ENCODE results near the gene LRP5.
A peak's percentile ranks its signal among the peaks of the same experiment; 100 is the strongest.

LRP5 gene

GRCh38 chr11:68374531-68374930 lies 62.1 kb downstream of the LRP5 start:
- H3K27ac ChIP-seq (ENCODE audit: low read depth, low read length) = no peak overlapping the region
- no peak overlapping the region for H3K4me3 ChIP-seq (ENCODE audit: low read length)
- H3K4me2 ChIP-seq (ENCODE audit: low read length) = peak overlapping the region; percentile 26; the same call in 1 of the 2 replicates
- H3K79me2 ChIP-seq (ENCODE audit: control insufficient read depth, low read length) = no peaks in the 10 kb centered on the region
- H4K20me1 ChIP-seq (ENCODE audit: control insufficient read depth, insufficient read depth, low read depth, low read length) = no peaks in the 10 kb centered on the region
- no peaks in the 10 kb centered on the region for H3K9me3 ChIP-seq (ENCODE audit: control insufficient read depth, insufficient read depth, low read length)
- peaks cover 3% of the 10 kb centered on the region for H3F3A ChIP-seq (ENCODE audit: control insufficient read depth, insufficient read depth)
- peaks cover 49% of the 10 kb centered on the region for H3K4me1 ChIP-seq (ENCODE audit: control insufficient read depth, low read length)
- H3K9me2 ChIP-seq (replicated peaks; ENCODE audit: control insufficient read depth, low read length) = no peaks in the 10 kb centered on the region
- no peaks in the 10 kb centered on the region for H3K27me3 ChIP-seq (ENCODE audit: control insufficient read depth, low read length)
- H3K36me3 ChIP-seq (ENCODE audit: control insufficient read depth, low read length) = no peaks in the 10 kb centered on the region
- TF ChIP-seq CTCF (IDR thresholded peaks at IDR 0.05; ENCODE audit: low read depth, low read length, poor library complexity, severe bottlenecking) = no peak
- TF ChIP-seq EZH2phosphoT487 (IDR thresholded peaks at IDR 0.05; ENCODE audit: borderline replicate concordance, low read length) = no peak

- Histone ChIP-seq H3K4me2 (ENCODE audit: low read length) (no peak overlapping the region), H3K9me3 (ENCODE audit: control insufficient read depth, insufficient read depth, low read length) (no peaks in the 10 kb centered on the region), H3K9me2 (replicated peaks; ENCODE audit: control insufficient read depth, low read length) (no peaks in the 10 kb centered on the region), H3K4me1 (ENCODE audit: control insufficient read depth, low read length) (peaks cover 49% of the 10 kb centered on the region), H3K27me3 (ENCODE audit: control insufficient read depth, low read length) (no peaks in the 10 kb centered on the region), H3K79me2 (ENCODE audit: control insufficient read depth, low read length) (no peaks in the 10 kb centered on the region), H4K20me1 (ENCODE audit: control insufficient read depth, insufficient read depth, low read depth, low read length) (no peaks in the 10 kb centered on the region), H3F3A (ENCODE audit: control insufficient read depth, insufficient read depth) (peaks cover 3% of the 10 kb centered on the region), H3K36me3 (ENCODE audit: control insufficient read depth, low read length) (no peaks in the 10 kb centered on the region), H3K4me3 (ENCODE audit: low read length) (no peak overlapping the region), H3K27ac (ENCODE audit: low read depth, low read length) (no peak overlapping the region)
- TF ChIP-seq EZH2phosphoT487 (IDR thresholded peaks at IDR 0.05; ENCODE audit: borderline replicate concordance, low read length) = no peak
- no peak for TF ChIP-seq CTCF (IDR thresholded peaks at IDR 0.05; ENCODE audit: low read depth, low read length, poor library complexity, severe bottlenecking)
Measured at GRCh38 chr11:68375337-68375736, 62.9 kb downstream of the LRP5 start.

- Histone ChIP-seq H3K4me2 (ENCODE audit: low read length) (no peak overlapping the region), H3K27ac (ENCODE audit: low read depth, low read length) (no peak overlapping the region), H3K9me2 (replicated peaks; ENCODE audit: control insufficient read depth, low read length) (no peaks in the 10 kb centered on the region), H3K9me3 (ENCODE audit: control insufficient read depth, insufficient read depth, low read length) (no peaks in the 10 kb centered on the region), H3F3A (ENCODE audit: control insufficient read depth, insufficient read depth) (no peaks in the 10 kb centered on the region; the same call in none of the 2 replicates), H3K27me3 (ENCODE audit: control insufficient read depth, low read length) (no peaks in the 10 kb centered on the region), H4K20me1 (ENCODE audit: control insufficient read depth, insufficient read depth, low read depth, low read length) (no peaks in the 10 kb centered on the region), H3K36me3 (ENCODE audit: control insufficient read depth, low read length) (no peaks in the 10 kb centered on the region), H3K4me3 (ENCODE audit: low read length) (no peak overlapping the region), H3K79me2 (ENCODE audit: control insufficient read depth, low read length) (no peaks in the 10 kb centered on the region), H3K4me1 (ENCODE audit: control insufficient read depth, low read length) (peaks cover 49% of the 10 kb centered on the region)
- TF ChIP-seq EZH2phosphoT487 (IDR thresholded peaks at IDR 0.05; ENCODE audit: borderline replicate concordance, low read length) = no peak
- TF ChIP-seq CTCF (IDR thresholded peaks at IDR 0.05; ENCODE audit: low read depth, low read length, poor library complexity, severe bottlenecking) = no peak
Measured at GRCh38 chr11:68375766-68376165, 63.4 kb downstream of the LRP5 start.
